Esophagus squamous epithelium (tissue), 5 donors: Measurements from ENCODE around the gene DAB1. TPM values are rescaled to one million over a fixed set of nuclear protein-coding genes. Genes with fewer than 3 reads are reported as not detected.

ENCODE experiments used
- DNase-seq: peaks from one replicate; lab custom pipeline; 2025; lab: John Stamatoyannopoulos, UW
- H3K27ac ChIP-seq, 4 donors: fragments of 200-600 bp; sonication (generic); one replicate each; pipeline ENCODE4 v1.5.1; 2016 to 2019; ENCODE audit warnings: mild to moderate bottlenecking in 1 of 4
- H3K27me3 ChIP-seq, 4 donors: fragments of 200-600 bp; sonication (generic); 1 replicate in 3 of 4; 2 replicates in 1 of 4; pipeline versions ENCODE4 v1.5.1 to v1.6.0; 2017 to 2021; ENCODE audit warnings: antibody characterized with exemption in 1 of 4
- H3K36me3 ChIP-seq, 3 donors: fragments of 200-600 bp; sonication (generic); one replicate each; pipeline ENCODE4 v1.5.1; 2016 to 2019
- H3K4me1 ChIP-seq, 3 donors: fragments of 200-600 bp; sonication (generic); one replicate each; pipeline ENCODE4 v1.5.1; 2017 to 2019
- H3K4me3 ChIP-seq, 4 donors: fragments of 200-600 bp; sonication (generic); 1 replicate in 3 of 4; 2 replicates in 1 of 4; pipeline ENCODE4 v1.5.1; 2016 to 2019; ENCODE audit warnings: mild to moderate bottlenecking in 2 of 4, moderate library complexity in 1 of 4
- H3K9me3 ChIP-seq, 3 donors: fragments of 200-600 bp; sonication (generic); one replicate each; pipeline ENCODE4 v1.5.1; 2016 to 2019
- POLR2A ChIP-seq, 4 donors: fragments of 450-650 bp; IDR thresholded peaks; one replicate each; pipeline ENCODE4 v1.6.1; 2017; ENCODE audit warnings: antibody characterized with exemption in 4 of 4, mild to moderate bottlenecking in 4 of 4, moderate library complexity in 3 of 4
- WGBS, 2 donors: methylation state at CpG; one replicate each; pipeline ENCODE4 v1.1.5; 2018; 5-methylcytosine and 5-hydroxymethylcytosine counted together
- intact Hi-C: fragments of 100-400 bp; cut with DNase I; formaldehyde crosslinking; loops from one replicate; pipeline ENCODE4 v1.15.0; 2022
- total RNA-seq, 4 donors: library from RNA; depleted of rRNA; stranded (reverse); fragments of >200 nt; gene quantifications; one replicate each; pipeline ENCODE4 v1.1.0, GENCODE V29; 2016
- TF ChIP-seq, protein P1 (sequence below), 6 experiments: fragments of 450-650 bp in 4 of 6; fragments of 200-600 bp in 2 of 6; sonication (generic) in 2 of 6; IDR thresholded peaks; one replicate each; pipeline ENCODE4 v1.5.1; 2016 to 2019; ENCODE audit warnings: antibody characterized with exemption in 6 of 6, mild to moderate bottlenecking in 4 of 6, moderate library complexity in 4 of 6
- donor health status: DM: yes; HTN: yes; CAD: no.

DAB1 gene
- total RNA-seq, 4 donors from 2014 or later, result under 0.01 TPM; not detected in 3

- Histone ChIP-seq H3K4me1 (no peaks in the 10 kb centered on the region), H3K36me3 (no peaks in the 10 kb centered on the region), H3K27ac (no peak overlapping the region), H3K27me3 (peaks cover 0 to 5% (median 0%) of the 10 kb centered on the region in 4 donors), H3K9me3 (no peaks in the 10 kb centered on the region), H3K4me3 (no peak overlapping the region)
- no peak for DNase-seq
- intact Hi-C loops, result no loop called here
- TF ChIP-seq, protein P1, sequence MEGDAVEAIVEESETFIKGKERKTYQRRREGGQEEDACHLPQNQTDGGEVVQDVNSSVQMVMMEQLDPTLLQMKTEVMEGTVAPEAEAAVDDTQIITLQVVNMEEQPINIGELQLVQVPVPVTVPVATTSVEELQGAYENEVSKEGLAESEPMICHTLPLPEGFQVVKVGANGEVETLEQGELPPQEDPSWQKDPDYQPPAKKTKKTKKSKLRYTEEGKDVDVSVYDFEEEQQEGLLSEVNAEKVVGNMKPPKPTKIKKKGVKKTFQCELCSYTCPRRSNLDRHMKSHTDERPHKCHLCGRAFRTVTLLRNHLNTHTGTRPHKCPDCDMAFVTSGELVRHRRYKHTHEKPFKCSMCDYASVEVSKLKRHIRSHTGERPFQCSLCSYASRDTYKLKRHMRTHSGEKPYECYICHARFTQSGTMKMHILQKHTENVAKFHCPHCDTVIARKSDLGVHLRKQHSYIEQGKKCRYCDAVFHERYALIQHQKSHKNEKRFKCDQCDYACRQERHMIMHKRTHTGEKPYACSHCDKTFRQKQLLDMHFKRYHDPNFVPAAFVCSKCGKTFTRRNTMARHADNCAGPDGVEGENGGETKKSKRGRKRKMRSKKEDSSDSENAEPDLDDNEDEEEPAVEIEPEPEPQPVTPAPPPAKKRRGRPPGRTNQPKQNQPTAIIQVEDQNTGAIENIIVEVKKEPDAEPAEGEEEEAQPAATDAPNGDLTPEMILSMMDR (IDR thresholded peaks at IDR 0.05), result no peak
- no peak for TF ChIP-seq POLR2A (IDR thresholded peaks at IDR 0.05)
- 56 to 58% methylated on average over 2 of the region's 2 CpGs for WGBS, 2 donors
Measured at GRCh38 chr1:57188168-57188567, 235.7 kb downstream of the DAB1 start.

DNA sequence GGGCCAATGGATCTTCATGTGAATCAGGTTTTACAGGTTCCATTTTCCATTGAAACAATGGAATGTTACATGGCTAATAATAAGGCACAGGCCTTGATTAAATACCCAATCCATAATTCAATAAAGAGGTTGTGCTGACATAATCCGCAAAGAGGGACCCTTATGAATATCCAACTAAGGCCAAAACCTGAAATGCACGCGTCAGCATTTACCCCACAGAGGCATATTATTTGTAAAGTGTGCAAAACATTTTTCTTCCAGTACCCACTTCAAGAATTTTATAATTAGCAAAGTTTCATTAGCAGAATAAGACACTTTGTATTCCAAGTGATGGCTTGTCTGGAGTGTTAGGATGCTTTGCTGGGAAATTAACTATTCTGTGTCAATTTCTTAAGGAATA, 237.4 kb downstream of the DAB1 start:
- intact Hi-C loops, result no loop called here
- Histone ChIP-seq H3K9me3 (no peaks in the 10 kb centered on the region), H3K27me3 (peaks cover 0 to 5% (median 0%) of the 10 kb centered on the region in 4 donors), H3K27ac (no peak overlapping the region), H3K4me3 (no peak overlapping the region), H3K36me3 (no peaks in the 10 kb centered on the region), H3K4me1 (no peaks in the 10 kb centered on the region)
- TF ChIP-seq, protein P1 (IDR thresholded peaks at IDR 0.05), result no peak
- TF ChIP-seq POLR2A (IDR thresholded peaks at IDR 0.05), result no peak
- 94 to 97% methylated on average over 3 of the region's 3 CpGs for WGBS, 2 donors
- no peak for DNase-seq

DNA sequence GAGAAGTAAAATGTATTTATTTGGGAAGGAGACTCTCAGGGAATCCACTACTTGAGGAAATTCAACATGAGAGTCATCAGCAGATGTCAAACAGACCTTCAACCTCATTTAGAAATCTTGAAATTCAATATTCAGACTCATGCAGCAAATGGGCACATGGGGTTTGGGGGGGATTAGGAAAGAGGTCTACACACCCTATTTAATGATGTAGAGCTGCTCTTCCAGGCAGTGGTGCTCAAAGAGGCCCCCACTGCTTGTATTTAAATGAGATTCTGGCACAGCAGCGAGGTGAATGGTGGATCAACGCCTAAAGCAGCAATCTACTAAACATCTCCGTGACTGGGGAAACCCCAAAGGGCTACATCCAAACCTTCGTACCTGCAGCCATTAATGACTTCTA, 244.9 kb downstream of the DAB1 start:
- no peaks in the 10 kb centered on the region for H3K9me3 ChIP-seq
- no peak for DNase-seq
- WGBS, 2 donors, result 63 to 86% methylated on average over 4 of the region's 4 CpGs
- H3K27me3 ChIP-seq, result peaks cover 0 to 5% (median 0%) of the 10 kb centered on the region in 4 donors
- H3K4me3 ChIP-seq, result no peak overlapping the region
- no peaks in the 10 kb centered on the region for H3K36me3 ChIP-seq
- no peak for TF ChIP-seq POLR2A (IDR thresholded peaks at IDR 0.05)
- TF ChIP-seq, protein P1 (IDR thresholded peaks at IDR 0.05), result no peak
- intact Hi-C loops, result no loop called here
- no peak overlapping the region for H3K27ac ChIP-seq
- no peaks in the 10 kb centered on the region for H3K4me1 ChIP-seq

DNA sequence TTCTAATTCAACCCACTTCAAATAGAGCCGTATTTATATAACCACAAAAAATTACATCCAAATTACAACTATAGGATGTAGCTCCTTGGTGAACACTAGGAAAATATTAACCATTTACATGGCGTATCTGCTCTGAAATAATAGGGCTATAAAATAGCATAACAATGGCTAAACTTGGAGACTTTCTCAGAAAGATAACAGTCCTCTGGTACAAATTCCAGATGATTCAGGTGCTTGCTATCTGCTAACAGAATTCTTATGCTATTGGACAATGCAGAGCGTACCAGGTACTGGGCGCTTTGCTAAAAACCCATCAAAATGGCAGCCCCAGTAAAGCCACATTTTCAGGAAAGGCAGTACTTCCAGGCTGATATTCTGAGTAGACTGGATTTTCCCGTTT, 248.4 kb downstream of the DAB1 start:
- WGBS, 2 donors, result 70 to 88% methylated on average over 5 of the region's 5 CpGs
- DNase-seq, result no peak
- H3K27ac ChIP-seq, result no peak overlapping the region
- H3K27me3 ChIP-seq, result peaks cover 0 to 5% (median 0%) of the 10 kb centered on the region in 4 donors
- no peaks in the 10 kb centered on the region for H3K9me3 ChIP-seq
- intact Hi-C loops, result no loop called here
- H3K36me3 ChIP-seq, result no peaks in the 10 kb centered on the region
- no peak overlapping the region for H3K4me3 ChIP-seq
- TF ChIP-seq, protein P1 (IDR thresholded peaks at IDR 0.05), result no peak
- no peak for TF ChIP-seq POLR2A (IDR thresholded peaks at IDR 0.05)
- no peaks in the 10 kb centered on the region for H3K4me1 ChIP-seq

DNA sequence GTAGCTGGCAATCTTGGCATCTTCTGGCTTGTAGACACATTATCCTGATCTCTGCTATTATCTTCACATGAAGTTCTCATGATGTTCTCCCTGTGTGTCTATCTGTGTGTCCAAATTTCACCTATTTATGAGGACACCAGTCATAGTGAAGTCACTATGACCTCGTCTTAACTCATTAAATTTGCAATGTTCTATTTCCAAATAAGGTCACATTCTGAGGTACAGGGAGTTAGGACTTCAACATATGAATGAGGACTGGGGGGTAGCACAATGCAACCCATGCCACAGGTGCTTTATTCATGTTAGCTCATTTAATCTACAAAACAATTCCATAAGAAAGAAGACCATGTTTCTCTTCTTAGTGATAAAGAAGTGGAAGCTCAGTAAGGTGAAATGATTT, 251.8 kb downstream of the DAB1 start:
- TF ChIP-seq, protein P1 (IDR thresholded peaks at IDR 0.05), result no peak
- TF ChIP-seq POLR2A (IDR thresholded peaks at IDR 0.05), result no peak
- Histone ChIP-seq H3K36me3 (no peaks in the 10 kb centered on the region), H3K9me3 (no peaks in the 10 kb centered on the region), H3K4me1 (no peaks in the 10 kb centered on the region), H3K27ac (no peak overlapping the region), H3K27me3 (no peaks in the 10 kb centered on the region), H3K4me3 (no peak overlapping the region)
- intact Hi-C loops, result no loop called here
- DNase-seq, result no peak
- WGBS, 2 donors, result 57 to 100% methylated on average over 1 of the region's 1 CpG
